ENCODE data around the gene CDC7.

DNA sequence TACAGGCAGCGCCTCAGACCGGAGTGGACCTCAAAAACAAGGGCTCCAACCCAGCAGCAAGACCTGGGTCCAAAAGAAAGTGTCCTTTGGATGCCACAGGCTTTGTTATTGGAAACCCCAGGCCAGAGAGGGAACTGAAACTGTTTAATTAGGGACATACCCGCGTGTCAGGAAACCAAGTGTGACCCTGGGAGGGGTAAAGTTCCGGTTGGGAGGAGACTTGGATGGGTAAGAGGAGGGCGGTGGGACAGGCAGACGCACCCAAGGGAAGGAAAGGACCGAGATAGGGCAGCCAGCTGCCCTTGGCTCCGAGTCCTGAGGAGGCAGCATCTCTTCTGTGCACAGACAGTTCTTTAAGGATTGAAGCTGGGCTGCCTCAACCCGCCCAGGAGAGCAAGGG, 71.4 kb downstream of the CDC7 start:
- no peak for TF ChIP-seq TARDBP (IDR thresholded peaks at IDR 0.05)
- TF ChIP-seq SP1 (IDR thresholded peaks at IDR 0.05) = no peak
- no peak for TF ChIP-seq FOXA1 (IDR thresholded peaks at IDR 0.05)
- no peak for TF ChIP-seq NFRKB (IDR thresholded peaks at IDR 0.05)
- no peak for TF ChIP-seq FOXK2 (IDR thresholded peaks at IDR 0.05)
- TF ChIP-seq, protein P1, sequence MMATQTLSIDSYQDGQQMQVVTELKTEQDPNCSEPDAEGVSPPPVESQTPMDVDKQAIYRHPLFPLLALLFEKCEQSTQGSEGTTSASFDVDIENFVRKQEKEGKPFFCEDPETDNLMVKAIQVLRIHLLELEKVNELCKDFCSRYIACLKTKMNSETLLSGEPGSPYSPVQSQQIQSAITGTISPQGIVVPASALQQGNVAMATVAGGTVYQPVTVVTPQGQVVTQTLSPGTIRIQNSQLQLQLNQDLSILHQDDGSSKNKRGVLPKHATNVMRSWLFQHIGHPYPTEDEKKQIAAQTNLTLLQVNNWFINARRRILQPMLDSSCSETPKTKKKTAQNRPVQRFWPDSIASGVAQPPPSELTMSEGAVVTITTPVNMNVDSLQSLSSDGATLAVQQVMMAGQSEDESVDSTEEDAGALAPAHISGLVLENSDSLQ (IDR thresholded peaks at IDR 0.05) = no peak
